Stimulated activated CD4-positive, alpha-beta T cell treated with anti-CD3 and anti-CD28 coated beads, Interleukin-2, amount 100 ng/mL, for 48 hours (primary cell): ENCODE data around the gene TCF12.

Experiments
- DNase-seq, 2 donors: peaks; one replicate each; pipeline ENCODE4 v3.0.0-alpha.2; 2020

TCF12 gene

GRCh38 chr15:57307527-57308169, 389.2 kb downstream of the TCF12 start:
- DNase-seq, result no peak

GRCh38 chr15:57308170-57308545, 389.7 kb downstream of the TCF12 start:
- no peak for DNase-seq

- DNase-seq, result no peak
Measured at GRCh38 chr15:57309856-57310760, 391.7 kb downstream of the TCF12 start.

GRCh38 chr15:57310876-57311275, 392.4 kb downstream of the TCF12 start:
- no peak for DNase-seq

GRCh38 chr15:57312006-57312317, 393.5 kb downstream of the TCF12 start:
- no peak for DNase-seq

GRCh38 chr15:57312318-57313133, 394.1 kb downstream of the TCF12 start:
- no peak for DNase-seq

GRCh38 chr15:57313134-57313483, 394.7 kb downstream of the TCF12 start:
- DNase-seq, result no peak

GRCh38 chr15:57314221-57314620, 395.8 kb downstream of the TCF12 start:
- DNase-seq, result no peak

- DNase-seq, result no peak
Measured at GRCh38 chr15:57316451-57316850, 398.0 kb downstream of the TCF12 start.

GRCh38 chr15:57319226-57319918, 400.9 kb downstream of the TCF12 start:
- no peak for DNase-seq

GRCh38 chr15:57319919-57320560, 401.6 kb downstream of the TCF12 start:
- no peak for DNase-seq

GRCh38 chr15:57320631-57321220, 402.3 kb downstream of the TCF12 start:
- DNase-seq, result no peak

GRCh38 chr15:57321485-57321884, 403.0 kb downstream of the TCF12 start:
- DNase-seq, result no peak

- no peak for DNase-seq
Measured at GRCh38 chr15:57321973-57322601, 403.6 kb downstream of the TCF12 start.

- DNase-seq, result no peak
Measured at GRCh38 chr15:57322602-57323250, 404.3 kb downstream of the TCF12 start.

GRCh38 chr15:57323299-57323805, 404.9 kb downstream of the TCF12 start:
- DNase-seq, result no peak

- DNase-seq, result no peak
Measured at GRCh38 chr15:57323806-57324589, 405.6 kb downstream of the TCF12 start.

GRCh38 chr15:57324590-57324890, 406.1 kb downstream of the TCF12 start:
- no peak for DNase-seq

GRCh38 chr15:57324944-57325679, 406.7 kb downstream of the TCF12 start:
- DNase-seq, result no peak

- no peak for DNase-seq
Measured at GRCh38 chr15:57326196-57326595, 407.8 kb downstream of the TCF12 start.
